GM18861 (cell line): Measurements from ENCODE around the gene SWT1.
"Not testable (repeated sequence)": the region's sequence is repeated elsewhere in the genome, so short reads cannot be mapped to it uniquely, and the experiment has no call there.

Experiments
- ATAC-seq: cut with Tn5 transposase; IDR thresholded peaks from one replicate; pipeline ENCODE4 v1.9.1; 2021; ENCODE audit not compliant: unreplicated experiment

SWT1 gene

DNA sequence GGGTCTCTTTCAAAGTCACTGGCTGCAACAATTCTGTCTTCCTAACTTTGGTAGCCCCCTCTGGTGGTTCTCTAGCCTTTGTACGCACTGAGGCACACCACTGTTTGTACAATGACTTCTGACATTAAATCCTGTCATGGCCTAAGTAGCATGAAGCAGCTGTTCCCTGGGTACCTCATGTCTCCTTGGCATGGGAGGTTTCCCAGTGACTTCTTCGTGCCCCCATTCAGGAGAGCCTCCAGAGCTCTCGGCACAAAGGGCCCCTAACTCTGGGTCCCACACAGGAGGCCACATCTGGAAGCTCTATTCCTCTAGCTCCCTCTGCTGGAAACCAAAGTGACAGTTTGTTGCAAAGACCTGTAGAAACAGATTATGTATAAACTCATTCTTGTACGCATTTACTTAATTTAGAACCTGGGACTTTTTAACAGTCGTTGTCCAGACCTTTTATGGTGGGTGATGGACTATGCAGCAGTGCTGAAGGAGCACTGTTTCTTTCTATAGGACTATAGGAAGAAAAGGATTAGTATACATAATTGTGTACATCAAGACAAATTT is 13.4 kb downstream of the SWT1 start:
- ATAC-seq, result peak; percentile 92

DNA sequence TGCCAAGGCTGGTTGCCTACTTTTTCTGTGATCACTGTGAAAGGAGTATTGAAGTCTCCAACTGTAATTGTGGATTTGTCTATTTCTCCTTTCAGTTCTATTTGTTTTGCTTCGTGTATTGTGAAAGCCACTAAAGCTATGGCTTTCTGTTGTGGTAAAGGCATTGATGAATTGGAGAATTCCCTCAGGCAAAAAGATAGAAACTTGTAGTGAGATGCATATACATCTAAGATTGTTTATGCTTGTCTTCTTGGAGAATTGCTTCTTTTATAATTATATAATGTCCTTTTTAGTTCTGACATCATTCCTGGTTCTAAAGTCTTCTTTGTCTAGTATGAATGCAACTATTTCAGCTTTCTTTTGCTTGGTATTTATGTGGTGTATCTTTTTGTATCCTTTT is 36.8 kb downstream of the SWT1 start:
- ATAC-seq, result no peak

DNA sequence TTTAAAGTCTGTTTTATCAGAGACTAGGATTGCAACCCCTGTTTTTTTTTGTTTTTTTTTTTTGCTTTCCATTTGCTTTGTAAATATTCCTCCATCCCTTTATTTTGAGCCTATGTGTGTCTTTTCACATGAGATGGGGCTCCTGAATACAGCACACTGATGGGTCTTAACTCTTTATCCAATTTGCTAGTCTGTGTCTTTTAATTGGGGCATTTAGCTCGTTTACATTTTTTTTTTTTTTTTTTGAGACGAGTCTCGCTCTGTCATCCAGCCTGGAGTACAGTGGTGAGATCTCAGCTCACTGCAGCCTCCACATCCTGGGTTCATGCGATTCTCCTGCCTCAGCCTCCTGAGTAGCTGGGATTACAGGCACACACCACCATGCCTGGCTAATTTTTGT is 41.7 kb downstream of the SWT1 start:
- ATAC-seq, result not testable (repeated sequence)

DNA sequence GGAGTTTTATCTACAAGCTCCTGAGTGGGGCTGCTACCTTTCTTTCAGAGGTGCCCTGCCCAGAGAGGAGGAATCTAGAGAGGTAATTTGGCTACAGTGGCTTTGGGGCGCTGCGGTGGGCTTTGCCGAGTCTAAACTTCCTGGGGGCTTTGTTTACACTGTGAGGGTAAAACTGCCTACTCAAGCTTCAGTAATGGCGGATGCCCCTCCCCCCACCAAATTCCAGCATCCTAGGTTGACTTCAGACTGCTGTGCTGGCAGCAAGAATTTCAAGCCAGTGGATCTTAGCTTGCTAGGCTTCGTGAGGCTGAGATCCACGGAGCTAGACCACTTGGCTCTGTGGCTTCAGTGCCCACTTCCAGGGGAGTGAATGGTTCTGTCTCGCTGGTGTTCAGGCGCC is 43.9 kb downstream of the SWT1 start:
- ATAC-seq, result no peak

DNA sequence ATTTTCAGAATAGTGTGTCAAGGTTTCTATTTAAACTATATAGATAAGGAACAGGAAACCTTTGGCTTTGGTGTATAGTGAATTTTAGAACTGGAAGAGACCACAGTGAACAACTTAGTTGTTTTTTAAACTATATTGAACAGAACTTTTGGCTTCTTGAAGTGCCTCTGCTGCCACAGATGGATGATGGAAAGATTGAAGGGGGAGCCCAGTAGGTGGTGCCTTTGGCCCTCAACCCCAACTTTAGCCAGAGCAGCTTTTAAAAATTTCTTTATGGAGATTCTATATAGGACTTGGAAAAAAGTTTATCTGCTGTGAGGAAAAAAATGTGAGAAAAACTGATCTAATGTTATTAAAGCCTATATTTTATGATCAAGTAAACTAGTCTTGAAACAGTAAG is 50.2 kb downstream of the SWT1 start:
- ATAC-seq, result no peak

DNA sequence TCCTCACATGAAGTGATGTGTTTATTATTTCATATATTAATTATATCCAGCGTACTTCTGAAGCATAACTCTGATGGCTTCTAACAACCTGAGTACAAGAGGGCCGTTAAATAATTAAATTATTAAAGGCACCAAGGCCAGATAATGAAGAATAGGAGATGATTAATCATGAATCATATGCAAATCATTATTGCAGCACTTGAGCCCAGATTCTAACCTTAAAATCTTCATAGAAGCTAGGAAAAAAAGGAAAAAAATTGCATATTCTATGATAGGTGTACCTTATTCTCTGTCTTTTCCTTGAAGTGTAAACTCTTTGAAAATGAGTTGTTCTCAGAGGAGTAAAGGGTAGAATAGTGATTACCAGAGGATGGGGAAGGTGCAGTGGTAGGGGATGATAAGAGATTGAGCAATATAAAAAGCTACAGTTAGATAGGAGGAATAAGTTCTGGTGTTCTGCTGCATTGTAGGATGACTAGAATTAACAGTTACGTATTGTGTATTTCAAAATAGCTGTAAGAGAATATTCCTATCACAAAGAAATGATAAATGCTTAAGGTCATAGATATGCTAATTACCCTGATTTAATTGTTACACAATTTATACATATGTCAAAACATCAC is 51.1 kb downstream of the SWT1 start:
- ATAC-seq, result no peak

DNA sequence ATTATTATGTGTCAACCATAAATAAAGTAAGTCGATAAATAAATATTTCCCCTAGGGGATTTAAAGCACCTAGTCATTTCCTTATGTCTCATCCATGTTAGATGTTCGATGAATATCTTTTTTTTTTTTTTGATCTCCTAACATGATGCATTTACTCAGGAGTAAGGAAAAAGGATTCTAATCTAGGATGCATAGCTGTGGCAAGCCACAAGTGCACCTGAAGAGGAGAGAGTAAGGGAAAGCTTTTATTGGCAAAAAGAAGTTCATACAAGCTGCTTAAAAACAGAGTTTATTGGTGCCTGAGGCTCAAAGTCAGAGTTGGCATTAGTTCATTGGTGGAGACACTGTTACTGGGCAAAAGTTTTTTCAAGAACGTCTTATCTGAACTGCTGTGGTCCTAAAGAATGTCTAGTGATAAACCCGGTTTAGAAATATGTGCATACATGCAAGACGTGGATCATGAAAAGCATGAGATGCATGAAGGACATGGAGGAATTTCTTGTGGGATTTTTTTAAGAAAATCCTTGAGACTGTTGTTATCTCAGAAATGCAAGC is 51.7 kb downstream of the SWT1 start:
- no peak for ATAC-seq

DNA sequence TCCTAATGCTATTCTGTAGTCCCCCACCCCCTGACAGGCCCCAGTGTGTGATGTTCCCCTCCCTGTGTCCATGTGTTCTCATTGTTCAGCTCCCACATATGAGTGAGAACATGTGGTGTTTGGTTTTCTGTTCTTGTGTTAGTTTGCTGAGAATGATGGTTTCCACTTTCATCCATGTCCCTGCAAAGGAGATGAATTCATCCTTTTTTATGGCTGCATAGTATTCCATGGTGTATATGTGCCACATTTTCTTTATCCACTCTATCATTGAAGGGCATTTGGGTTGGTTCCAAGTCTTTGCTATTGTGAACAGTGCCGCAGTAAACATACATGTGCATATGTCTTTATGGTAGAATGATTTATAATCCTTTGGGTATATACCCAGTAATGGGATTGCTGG is 52.4 kb downstream of the SWT1 start:
- ATAC-seq, result not testable (repeated sequence)

DNA sequence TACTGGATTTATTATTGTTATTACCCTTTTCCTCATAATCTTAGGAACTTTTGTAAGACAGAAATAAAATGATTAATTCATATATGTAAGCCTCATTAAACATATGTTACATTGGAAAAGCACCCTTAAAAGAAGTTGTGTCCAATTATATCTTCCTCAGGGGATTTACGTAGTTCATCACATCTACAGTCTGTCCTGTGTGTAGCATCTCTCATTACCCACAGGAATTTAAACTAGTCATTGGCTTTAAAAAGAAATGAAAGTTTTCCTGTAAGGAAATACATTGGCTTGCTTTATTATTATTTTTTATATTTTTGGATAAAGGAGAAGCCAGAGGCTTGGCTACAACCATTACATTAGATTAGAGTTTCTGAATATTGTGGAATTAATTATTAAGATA is 56.1 kb downstream of the SWT1 start:
- ATAC-seq, result no peak

DNA sequence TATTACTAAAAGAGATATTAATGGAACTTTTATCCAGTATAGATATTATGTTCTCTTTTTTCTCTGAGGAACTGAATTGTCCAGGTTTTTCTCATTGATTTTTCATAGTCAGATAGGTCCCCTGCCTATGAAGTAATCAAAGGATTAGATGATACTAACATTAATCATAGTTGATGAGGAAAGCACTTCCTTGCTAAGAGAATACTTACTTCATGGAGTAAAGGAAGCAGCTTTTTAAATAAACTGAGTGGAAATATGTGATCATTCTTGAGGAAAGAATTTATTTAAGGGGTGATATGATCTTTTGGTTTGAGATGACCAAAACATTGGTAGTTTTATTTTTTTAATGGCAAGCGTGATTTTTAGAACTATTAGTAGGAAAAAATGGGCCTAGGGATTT is 58.9 kb downstream of the SWT1 start:
- no peak for ATAC-seq

DNA sequence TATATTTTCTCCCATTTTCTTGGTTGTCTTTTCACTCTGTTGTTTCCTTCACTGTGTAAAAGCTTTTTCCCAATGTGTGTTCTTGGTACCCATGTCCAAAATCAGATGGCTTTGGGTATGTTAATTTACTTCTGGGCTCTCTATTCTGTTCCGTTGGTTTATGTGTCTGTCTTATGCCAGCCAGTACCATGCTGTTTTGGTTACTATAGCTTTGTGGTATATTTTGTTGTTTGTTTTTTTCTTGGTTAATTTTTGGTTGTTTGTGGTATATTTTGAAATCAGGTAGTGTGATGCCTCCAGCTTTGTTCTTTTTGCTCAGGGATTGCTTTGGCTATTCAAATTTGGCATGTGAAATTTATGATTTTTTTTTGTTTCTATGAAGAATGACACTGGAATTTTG is 67.2 kb downstream of the SWT1 start:
- ATAC-seq, result no peak

DNA sequence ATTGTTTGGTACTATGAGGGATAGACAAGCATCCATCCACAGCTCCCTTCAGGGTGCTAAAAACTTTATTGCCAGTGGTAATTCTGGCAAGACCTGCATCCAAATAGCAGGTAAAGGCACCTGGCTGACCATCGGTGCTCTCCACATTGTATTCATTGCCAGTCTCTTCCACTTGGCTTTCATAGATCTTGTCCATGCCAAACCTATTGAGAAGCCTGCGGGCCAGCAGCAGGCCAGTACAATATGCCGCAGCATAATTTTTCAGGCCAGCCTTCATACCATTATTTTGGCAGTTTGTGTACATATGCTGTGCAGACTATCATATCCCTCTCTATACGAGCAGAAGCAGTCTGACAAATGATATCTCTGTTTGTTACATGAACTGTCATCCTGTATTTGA is 70.2 kb downstream of the SWT1 start:
- no peak for ATAC-seq

DNA sequence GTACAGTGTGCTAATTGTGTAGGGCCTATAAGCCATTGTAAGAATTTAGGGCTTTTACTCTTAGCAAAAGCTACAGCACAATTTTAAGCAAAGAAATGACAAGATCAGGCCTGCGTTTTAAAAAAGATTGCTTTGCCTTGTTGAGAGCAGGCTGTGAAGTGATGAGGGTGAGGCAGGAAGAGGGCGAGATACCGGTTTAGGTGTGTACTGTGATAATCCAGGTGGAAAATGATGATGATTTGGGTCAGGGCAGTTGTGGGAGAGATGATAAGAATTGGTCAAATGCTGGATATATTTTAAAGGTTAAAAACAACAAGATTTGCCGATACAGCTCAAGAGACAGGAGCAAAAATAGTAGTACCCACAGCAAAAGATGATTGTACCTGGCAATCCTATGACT is 72.0 kb downstream of the SWT1 start:
- ATAC-seq, result no peak

DNA sequence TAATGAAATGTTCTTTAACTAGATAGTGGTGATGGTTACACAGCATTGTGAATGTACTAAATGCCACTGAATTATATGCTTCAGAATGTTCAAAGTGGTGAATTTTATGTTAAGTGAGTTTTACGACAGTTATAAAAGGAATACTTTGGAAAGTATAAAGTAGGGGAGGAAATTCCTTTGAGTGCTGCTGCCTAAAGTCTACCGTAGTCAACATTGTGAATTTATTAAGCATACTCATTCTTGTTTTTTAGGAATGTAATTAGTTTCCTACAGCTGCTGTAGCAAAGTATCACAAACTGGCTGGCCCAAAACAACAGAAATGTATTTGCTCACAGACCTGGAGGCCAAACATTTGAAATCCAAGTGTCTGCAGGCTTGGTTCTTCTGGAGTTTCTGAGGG is 73.0 kb downstream of the SWT1 start:
- ATAC-seq, result no peak

DNA sequence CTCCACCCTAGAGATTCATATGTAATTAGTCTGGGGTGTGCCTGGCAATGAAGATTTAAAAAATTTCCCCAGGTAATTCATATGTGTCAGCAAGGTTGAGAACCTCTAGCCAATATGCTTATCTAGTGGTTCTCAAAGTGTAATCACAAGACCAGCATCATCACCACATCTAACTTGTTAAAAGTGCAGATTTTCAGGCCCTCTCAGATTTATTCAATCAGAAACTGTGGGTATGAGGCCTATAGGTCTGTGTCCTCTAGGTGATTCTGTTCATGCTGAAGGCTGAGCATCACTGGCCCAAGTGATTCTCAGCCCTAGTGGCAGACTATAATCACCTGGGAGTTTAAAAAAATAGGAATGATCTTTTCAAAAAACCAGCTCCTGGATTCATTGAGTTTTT is 75.9 kb downstream of the SWT1 start:
- ATAC-seq, result no peak

DNA sequence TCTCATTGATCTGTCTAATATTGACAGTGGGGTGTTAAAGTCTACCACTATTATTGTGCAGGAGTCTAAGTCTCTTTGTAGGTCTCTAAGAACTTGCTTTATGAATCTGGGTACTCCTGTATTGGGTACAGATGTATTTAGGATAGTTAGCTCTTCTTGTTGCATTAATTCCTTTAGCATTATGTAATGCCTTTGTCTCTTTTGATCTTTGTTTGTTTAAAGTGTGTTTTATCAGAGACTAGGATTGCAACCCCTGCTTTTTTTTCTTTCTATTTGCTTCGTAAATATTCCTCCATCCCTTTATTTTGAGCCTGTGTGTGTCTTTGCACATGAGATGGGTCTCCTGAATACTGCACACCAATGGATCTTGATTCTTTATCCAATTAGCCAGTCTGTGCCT is 77.2 kb downstream of the SWT1 start:
- not testable (repeated sequence) for ATAC-seq

DNA sequence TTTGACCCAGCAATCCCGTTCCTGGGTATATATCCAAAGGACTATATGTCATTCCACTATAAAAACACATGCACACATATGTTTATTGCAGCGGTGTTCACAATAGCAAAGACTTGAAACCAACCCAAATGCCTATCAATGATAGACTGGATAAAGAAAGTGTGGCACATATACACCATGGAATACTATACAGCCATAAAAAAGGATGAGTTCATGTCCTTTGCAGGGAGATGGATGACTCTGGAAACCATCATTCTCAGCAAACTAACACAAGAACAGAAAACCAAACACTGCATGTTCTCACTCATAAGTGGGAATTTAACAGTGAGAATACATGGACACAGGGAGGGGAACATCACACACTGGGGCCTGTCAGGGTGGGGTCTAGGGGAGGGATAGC is 80.2 kb downstream of the SWT1 start:
- ATAC-seq, result not testable (repeated sequence)

DNA sequence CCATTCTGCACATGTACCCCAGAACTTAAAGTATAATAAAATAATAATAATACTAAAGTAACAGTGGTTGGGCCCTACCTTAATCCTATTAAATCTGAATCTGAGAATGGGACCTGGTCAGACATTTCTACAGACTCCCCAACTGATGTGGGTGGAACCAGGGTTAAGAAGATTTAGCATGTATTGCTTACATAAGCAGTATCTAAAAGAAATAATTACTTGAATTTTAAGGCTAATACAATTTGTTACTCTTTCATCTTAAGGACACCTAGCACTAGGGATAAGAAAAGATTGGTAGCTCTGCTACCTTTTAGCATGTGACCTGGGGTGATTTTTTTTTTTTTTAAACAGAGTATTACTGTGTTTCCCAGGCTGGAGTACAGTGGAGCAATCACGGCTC is 80.7 kb downstream of the SWT1 start:
- no peak for ATAC-seq

DNA sequence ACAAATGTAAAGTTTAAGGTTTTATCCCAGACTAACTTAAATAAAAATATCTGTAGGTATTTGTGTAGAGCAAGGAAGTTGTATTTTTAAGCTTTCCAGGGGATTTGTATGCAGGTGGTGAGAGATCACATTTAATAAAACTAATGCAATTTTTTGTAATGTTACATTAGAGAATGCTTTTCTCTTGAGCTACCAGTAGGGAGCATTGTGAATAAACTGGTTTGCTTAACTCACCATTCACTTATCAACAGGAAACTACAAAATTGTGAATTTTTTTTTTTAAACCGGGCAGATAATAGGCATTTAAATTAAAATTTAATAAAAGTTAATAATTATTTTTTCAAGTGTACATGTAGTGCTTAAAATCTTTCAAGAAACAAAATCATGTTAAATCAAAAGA is 81.5 kb downstream of the SWT1 start:
- no peak for ATAC-seq

DNA sequence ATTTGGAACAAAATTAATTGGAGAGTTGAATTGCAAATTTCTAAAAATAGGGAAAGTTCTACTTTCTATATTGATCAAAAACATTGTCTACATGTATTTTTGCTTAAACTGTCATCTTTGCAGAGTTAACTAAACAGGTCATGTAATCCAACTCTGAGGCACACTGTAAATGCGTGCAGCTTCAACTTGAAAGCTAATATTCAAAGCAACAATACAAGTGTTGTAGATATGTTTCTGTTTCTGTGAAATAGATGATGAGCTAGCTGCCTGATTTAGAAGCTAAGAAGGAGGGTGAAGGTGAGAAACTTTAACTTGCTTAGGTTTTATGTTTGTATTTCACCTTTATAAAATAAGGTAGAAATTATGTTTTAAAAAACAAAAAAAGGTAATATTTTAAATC is 82.9 kb downstream of the SWT1 start:
- ATAC-seq, result no peak

DNA sequence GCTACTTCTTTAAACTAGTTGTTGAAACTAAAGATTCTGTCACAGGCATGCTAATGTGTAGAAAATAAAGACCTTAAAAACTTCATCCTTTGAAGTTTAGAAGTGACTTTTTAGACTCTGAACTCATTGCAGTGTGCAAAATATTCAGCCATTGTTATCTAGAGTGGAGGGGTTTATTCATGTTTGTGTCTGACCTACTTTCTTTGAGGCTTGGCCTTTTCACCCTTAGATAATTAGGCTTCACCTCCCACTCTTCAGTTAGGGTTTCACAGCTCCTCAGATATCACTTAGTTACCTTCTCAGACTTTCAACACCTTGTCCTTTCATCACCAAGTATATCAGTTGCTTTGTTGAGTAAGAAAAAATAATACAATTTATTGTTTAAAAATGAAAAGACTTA is 84.2 kb downstream of the SWT1 start:
- ATAC-seq, result no peak

DNA sequence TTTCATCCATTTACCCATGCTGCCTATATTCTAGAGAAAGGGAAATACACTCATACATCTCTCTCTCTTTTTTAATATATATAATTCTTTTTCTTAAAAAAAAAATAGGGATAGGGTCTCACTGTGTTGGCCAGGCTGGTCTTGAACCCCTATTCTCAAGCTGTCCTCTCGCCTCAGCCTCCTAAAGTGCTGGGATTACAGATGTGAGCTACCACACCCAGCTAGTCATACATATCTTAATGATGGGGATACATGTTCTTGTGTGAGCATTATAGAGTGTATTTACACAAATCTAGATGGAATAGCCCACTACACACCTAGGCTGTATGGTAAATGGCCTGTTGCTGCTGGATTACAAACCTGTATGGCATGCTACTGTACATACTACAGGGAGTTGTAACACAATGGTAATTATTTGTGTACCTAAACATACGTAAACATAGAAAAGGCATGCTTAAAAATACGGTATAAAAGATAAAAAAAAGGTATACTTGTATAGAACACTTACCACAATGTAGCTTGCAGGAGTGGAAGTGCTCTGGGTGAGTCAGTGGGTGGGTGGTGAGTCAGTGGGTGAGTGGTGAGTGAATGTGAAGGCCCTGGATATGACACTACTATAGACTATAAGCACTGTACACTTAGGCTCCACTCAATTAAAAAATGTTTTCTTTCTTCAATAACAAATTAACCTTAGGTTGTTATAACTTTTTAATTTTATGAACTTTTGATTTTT is 87.2 kb downstream of the SWT1 start:
- no peak for ATAC-seq
